Retinal pigment epithelial cell (primary cell): ENCODE measurements around the gene PUM2.

ENCODE experiments used
- DNase-seq: peaks from one replicate; pipeline ENCODE4 v3.0.0-alpha.2; 2010; ENCODE audit warnings: low read depth
- H3K4me3 ChIP-seq: 2 replicates; pipeline ENCODE4 v1.5.1; 2011; ENCODE audit warnings: mild to moderate bottlenecking, low read length, control low read depth, moderate library complexity
- CTCF ChIP-seq: conservative IDR thresholded peaks from 2 replicates; pipeline ENCODE4 v1.5.1; 2011; ENCODE audit warnings: low read depth, low read length, control low read depth, inconsistent platforms

Gene PUM2

GRCh38 chr2:20209373-20210109 lies 141.1 kb downstream of the PUM2 start:
- DNase-seq = no peak
- no peak for TF ChIP-seq CTCF
- H3K4me3 ChIP-seq = no peak overlapping the region

GRCh38 chr2:20208476-20208859 lies 142.2 kb downstream of the PUM2 start:
- TF ChIP-seq CTCF = no peak
- no peak for DNase-seq

GRCh38 chr2:20207051-20207450 lies 143.6 kb downstream of the PUM2 start:
- no peak overlapping the region for H3K4me3 ChIP-seq
- no peak for DNase-seq
- no peak for TF ChIP-seq CTCF

More at GRCh38 chr2:20208476-20208859, 142.2 kb downstream of the PUM2 start:
- no peak overlapping the region for H3K4me3 ChIP-seq

- no peak overlapping the region for H3K4me3 ChIP-seq
- no peak for DNase-seq
- TF ChIP-seq CTCF = peak; percentile 17
Observed at GRCh38 chr2:20205915-20206524, 144.6 kb downstream of the PUM2 start.

GRCh38 chr2:20205069-20205468 lies 145.6 kb downstream of the PUM2 start:
- DNase-seq = no peak
- H3K4me3 ChIP-seq = no peak overlapping the region
- TF ChIP-seq CTCF = no peak

- no peak for DNase-seq
- no peak overlapping the region for H3K4me3 ChIP-seq
- no peak for TF ChIP-seq CTCF
Observed at GRCh38 chr2:20203521-20204225, 147.0 kb downstream of the PUM2 start.
